ENCODE data around the gene KLF4.

DNA sequence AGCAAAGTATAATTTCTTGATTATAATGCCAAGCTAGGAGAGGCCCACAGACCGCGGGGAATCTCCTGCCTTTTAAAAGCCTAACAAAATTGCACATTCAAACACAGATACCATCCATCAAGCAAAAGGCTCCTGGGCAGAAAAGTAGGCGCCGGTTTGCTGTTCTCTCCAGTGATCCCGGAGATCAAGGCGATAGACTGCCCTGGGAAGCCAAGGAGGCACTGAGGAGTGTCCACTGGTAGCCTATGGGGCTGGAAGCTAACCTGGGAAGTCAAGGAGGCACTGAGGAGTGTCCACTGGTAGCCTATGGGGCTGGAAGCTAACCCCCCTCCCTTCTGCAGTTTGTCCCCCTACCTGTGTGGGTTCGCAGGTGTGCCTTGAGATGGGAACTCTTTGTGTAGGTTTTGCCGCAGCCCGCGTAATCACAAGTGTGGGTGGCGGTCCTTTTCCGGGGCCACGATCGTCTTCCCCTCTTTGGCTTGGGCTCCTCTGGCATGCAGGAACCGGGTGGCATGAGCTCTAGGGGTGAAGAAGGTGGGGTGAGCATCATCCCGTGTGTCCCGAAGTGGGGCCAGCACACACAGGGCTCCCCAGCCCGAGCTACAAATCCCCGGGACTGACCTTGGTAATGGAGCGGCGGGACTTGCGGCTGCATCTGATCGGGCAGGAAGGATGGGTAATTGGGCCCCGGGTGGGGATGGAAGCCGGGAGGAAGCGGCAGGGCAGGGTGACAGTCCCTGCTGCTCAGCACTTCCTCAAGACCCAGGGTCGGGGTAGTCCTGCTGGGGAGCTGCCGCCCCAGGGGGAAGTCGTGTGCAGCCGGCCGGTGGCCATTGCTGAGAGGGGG lies 2.7 kb downstream of the KLF4 start:
- no peak for TF ChIP-seq STAT6 (CRISPR knock-in tag; conservative IDR thresholded peaks at IDR 0.05; ENCODE audit: low read depth)
- TF ChIP-seq FOXP1 (CRISPR knock-in tag; IDR thresholded peaks at IDR 0.05; ENCODE audit: borderline replicate concordance): no peak
- no peak for TF ChIP-seq CTCF (IDR thresholded peaks at IDR 0.05)
- TF ChIP-seq, protein P1, sequence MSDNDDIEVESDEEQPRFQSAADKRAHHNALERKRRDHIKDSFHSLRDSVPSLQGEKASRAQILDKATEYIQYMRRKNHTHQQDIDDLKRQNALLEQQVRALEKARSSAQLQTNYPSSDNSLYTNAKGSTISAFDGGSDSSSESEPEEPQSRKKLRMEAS (CRISPR knock-in tag; IDR thresholded peaks at IDR 0.05): no peak
- no peak for TF ChIP-seq CREM (CRISPR knock-in tag; IDR thresholded peaks at IDR 0.05)
